GM18505 (cell line): Measurements from ENCODE around the gene ARHGAP5.

Experiments
- ATAC-seq: cut with Tn5 transposase; IDR thresholded peaks from one replicate; pipeline ENCODE4 v1.9.1; 2021; ENCODE audit not compliant: unreplicated experiment
- POLR2A ChIP-seq: IDR thresholded peaks from 4 replicates; pipeline ENCODE4 v1.6.1; 2011; ENCODE audit warnings: borderline replicate concordance; ENCODE audit not compliant: insufficient read depth, insufficient read length; ENCODE audit errors: extremely low read depth

ARHGAP5 gene

GRCh38 chr14:32197919-32198318, 120.8 kb downstream of the ARHGAP5 start:
- TF ChIP-seq POLR2A: no peak

GRCh38 chr14:32200368-32201192, 123.5 kb downstream of the ARHGAP5 start:
- TF ChIP-seq POLR2A: no peak
- no peak for ATAC-seq

More at GRCh38 chr14:32197919-32198318, 120.8 kb downstream of the ARHGAP5 start:
- peak; percentile 24 for ATAC-seq

DNA sequence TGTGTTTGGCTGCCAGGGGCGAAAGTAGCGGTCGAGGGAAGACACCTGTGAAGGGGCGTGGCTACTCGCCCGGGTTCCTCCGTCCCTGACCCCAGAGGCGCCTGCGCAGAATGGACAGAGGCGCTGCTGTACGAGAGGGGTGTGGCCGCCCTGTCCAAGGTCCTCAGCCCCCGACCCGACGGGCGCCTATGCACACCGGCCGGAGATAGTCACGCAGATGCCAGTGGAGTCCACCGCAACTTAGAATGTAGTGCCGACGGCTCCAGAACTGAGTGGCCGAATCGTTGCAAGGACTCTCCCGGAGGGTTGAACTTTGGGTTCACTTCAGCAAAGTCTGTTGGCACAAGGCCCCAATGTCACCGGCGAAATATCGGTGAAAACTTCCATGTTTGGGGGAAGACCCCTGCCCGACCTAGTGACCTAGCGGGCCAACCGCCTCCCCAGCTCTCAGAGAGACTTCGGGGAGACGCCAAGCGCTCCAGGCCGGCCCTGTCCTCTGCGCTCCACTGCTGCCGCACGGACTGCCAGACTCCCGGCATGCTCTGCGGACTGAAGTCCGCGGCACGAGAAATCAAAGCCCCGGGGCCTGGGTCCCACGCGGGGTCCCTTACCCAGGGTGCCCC, 124.2 kb downstream of the ARHGAP5 start:
- no peak for TF ChIP-seq POLR2A
- ATAC-seq: peak; percentile 58

- no peak for ATAC-seq
Observed at GRCh38 chr14:32201816-32202490, 124.8 kb downstream of the ARHGAP5 start, which contains the start of gene RNU6-7. Gene RNU6-7 (plus strand): TSS chr14:32202045.

DNA sequence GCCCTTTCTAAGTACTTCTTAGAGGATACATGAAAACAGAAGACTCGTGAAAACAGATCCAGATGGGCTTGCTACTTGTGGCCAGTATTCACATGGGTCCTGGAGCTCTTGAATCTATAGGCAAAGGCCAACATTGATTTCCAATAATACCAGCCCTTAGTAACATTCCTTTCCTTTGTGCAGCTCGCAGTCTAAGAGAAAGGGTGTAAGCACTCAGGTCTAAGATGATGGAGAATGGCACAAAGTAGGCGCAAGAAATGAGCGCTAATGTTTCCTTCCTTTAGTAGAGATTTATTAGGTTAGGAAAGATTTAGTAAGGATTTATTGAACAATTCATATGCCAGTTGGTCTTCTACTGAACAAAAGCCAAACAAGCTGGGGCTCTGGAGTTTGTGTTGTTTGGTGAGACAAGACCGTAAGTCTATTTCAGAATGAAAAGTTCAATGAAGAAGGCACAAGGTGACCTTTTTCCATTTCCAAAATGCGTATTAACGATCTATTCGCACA, 125.4 kb downstream of the ARHGAP5 start:
- no peak for TF ChIP-seq POLR2A
- no peak for ATAC-seq

More at GRCh38 chr14:32201816-32202490, 124.8 kb downstream of the ARHGAP5 start, which contains the start of gene RNU6-7:
- TF ChIP-seq POLR2A: no peak

DNA sequence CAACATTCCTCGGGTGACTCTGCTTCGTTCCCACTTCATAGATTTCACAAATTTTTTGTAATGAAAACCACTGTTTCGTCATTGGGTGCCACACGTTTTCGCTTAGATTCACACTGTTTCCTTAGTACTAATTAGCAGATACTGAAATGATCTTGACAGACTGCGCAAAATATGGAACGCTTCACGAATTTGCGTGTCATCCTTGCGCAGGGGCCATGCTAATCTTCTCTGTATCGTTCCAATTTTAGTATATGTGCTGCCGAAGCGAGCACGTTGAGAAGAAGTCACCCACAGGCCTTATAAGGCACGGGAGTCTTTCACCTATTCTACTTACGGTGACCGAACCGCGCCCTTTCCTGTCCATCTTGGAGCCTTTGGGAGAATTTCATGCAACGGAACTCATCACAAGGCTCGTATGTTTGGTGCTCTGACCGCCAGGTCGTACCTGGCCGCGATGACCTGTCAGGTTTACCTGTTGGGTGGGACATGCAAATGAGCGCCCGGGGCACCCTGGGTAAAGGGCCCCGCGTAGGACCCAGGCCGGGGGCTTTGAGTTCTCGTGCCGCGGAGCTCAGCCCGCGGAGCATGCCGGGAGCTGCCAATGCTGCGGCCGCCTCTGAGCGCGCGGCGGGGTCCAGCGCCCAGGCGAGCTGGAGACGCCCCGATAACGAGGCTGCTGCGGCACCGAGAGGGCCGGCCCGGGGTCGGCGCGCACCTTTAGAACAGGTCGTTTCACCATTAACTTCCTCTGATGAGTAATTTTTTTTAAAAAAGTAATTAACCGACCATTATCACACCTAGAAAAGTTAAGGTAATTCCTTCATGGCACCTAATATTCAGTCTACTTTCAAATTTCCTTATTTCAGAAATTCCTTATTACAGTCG, 126.1 kb downstream of the ARHGAP5 start, which contains the start of gene RNU6-8:
Gene RNU6-8, minus strand, starts transcription at position 272 of the 885 bp plus-strand sequence.
- ATAC-seq: peak; percentile 70
- TF ChIP-seq POLR2A: peak; percentile 30

GRCh38 chr14:32203928-32204357, 126.8 kb downstream of the ARHGAP5 start:
- TF ChIP-seq POLR2A: no peak
- no peak for ATAC-seq

DNA sequence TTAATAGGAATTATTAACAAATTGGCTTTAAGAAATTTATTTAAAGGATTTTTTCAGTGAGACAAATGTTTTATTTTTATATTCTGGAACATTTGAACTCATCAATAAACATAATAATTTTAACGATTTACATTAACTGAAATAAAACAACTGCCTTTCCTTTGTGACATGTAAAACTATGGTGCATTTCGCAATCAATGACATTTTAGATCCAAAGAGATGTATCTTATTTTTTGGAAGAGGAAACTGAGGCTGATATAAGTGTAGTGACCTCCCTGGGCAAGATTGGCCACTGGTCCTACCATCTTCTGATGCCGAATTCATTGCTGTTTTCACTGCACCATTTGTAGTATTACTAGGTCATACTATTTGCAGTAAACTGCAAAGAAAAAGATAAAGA, 128.4 kb downstream of the ARHGAP5 start:
- no peak for ATAC-seq

GRCh38 chr14:32205984-32206383, 128.9 kb downstream of the ARHGAP5 start:
- no peak for TF ChIP-seq POLR2A
- ATAC-seq: no peak

More for the DNA sequence above, 128.4 kb downstream of the ARHGAP5 start:
- TF ChIP-seq POLR2A: no peak

- ATAC-seq: no peak
- TF ChIP-seq POLR2A: no peak
Observed at GRCh38 chr14:32206552-32206951, 129.4 kb downstream of the ARHGAP5 start.

- no peak for ATAC-seq
- TF ChIP-seq POLR2A: no peak
Observed at GRCh38 chr14:32208490-32208889, 131.4 kb downstream of the ARHGAP5 start.
